Keratinocyte (primary cell): ENCODE data around the gene EFTUD2. TPM values are rescaled to one million over a fixed set of nuclear protein-coding genes. Genes with fewer than 3 reads are reported as not detected.

Experiments used
- DNase-seq: peaks from one replicate; pipeline ENCODE4 v3.0.0-alpha.2; 2011; ENCODE audit warnings: low read depth, missing footprints, low spot score
- FAIRE-seq: peaks from 2 replicates; lab custom pipeline; 2011; peaks lifted over from hg19 to GRCh38; lab: Jason Lieb, UNC
- H2AFZ ChIP-seq: 2 replicates; pipeline ENCODE4 v1.6.0; 2012; ENCODE audit warnings: low read length, control low read depth, inconsistent platforms; ENCODE audit not compliant: control insufficient read depth
- H3K27ac ChIP-seq: 2 replicates; pipeline ENCODE4 v1.5.1; 2011; ENCODE audit warnings: low read length; ENCODE audit not compliant: control insufficient read depth, insufficient read depth
- H3K27me3 ChIP-seq: 3 replicates; pipeline ENCODE4 v1.6.0; 2011; ENCODE audit warnings: low read length; ENCODE audit not compliant: control insufficient read depth, insufficient read depth; ENCODE audit errors: extremely low read depth
- H3K36me3 ChIP-seq, 2 experiments: 2 replicates in 1 of 2; 3 replicates in 1 of 2; pipeline ENCODE4 v1.5.1; 2011; ENCODE audit warnings: low read length in 2 of 2, mild to moderate bottlenecking in 1 of 2; ENCODE audit not compliant: control insufficient read depth in 2 of 2, insufficient read depth in 2 of 2; ENCODE audit errors: extremely low read depth in 1 of 2
- H3K4me1 ChIP-seq: 3 replicates; pipeline ENCODE4 v1.5.1; 2011; ENCODE audit warnings: low read length; ENCODE audit not compliant: control insufficient read depth, insufficient read depth; ENCODE audit errors: extremely low read depth
- H3K4me2 ChIP-seq: 3 replicates; pipeline ENCODE4 v1.6.0; 2011; ENCODE audit warnings: low read depth, low read length; ENCODE audit not compliant: control insufficient read depth, insufficient read depth; ENCODE audit errors: extremely low read depth
- H3K4me3 ChIP-seq, 3 experiments: fragments of 200-600 bp in 1 of 3; sonication (generic) in 1 of 3; 2 replicates in 2 of 3; 3 replicates in 1 of 3; pipeline ENCODE4 v1.5.1; 2011 to 2016; ENCODE audit warnings: low read length in 3 of 3, mild to moderate bottlenecking in 3 of 3, control low read depth in 2 of 3, inconsistent platforms in 1 of 3, low read depth in 1 of 3, mixed read lengths in 1 of 3, mixed run types in 1 of 3, moderate library complexity in 1 of 3; ENCODE audit not compliant: control insufficient read depth in 2 of 3, insufficient read depth in 2 of 3; ENCODE audit errors: extremely low read depth in 1 of 3
- H3K79me2 ChIP-seq: 2 replicates; pipeline ENCODE4 v1.6.0; 2012; ENCODE audit warnings: low read length; ENCODE audit not compliant: control insufficient read depth, insufficient read depth
- H3K9ac ChIP-seq: 3 replicates; pipeline ENCODE4 v1.6.0; 2011; ENCODE audit warnings: low read length; ENCODE audit not compliant: control insufficient read depth, insufficient read depth; ENCODE audit errors: extremely low read depth
- H3K9me1 ChIP-seq: 3 replicates; pipeline ENCODE4 v1.6.0; 2011; ENCODE audit warnings: low read length; ENCODE audit not compliant: control insufficient read depth, insufficient read depth; ENCODE audit errors: extremely low read depth
- H3K9me3 ChIP-seq: 2 replicates; pipeline ENCODE4 v1.5.1; 2012; ENCODE audit warnings: low read depth, low read length; ENCODE audit not compliant: control insufficient read depth
- H4K20me1 ChIP-seq: 3 replicates; pipeline ENCODE4 v1.6.0; 2011; ENCODE audit warnings: low read length; ENCODE audit not compliant: control insufficient read depth, insufficient read depth; ENCODE audit errors: extremely low read depth
- CTCF ChIP-seq, 3 experiments: IDR thresholded peaks in 1 of 3; conservative IDR thresholded peaks in 1 of 3; optimal IDR thresholded peaks in 1 of 3; 2 replicates in 2 of 3; 3 replicates in 1 of 3; pipeline versions ENCODE3 to v1.5.1; 2011; ENCODE audit warnings: low read length in 3 of 3, mild to moderate bottlenecking in 3 of 3, moderate library complexity in 2 of 3, control low read depth in 1 of 3, inconsistent platforms in 1 of 3; ENCODE audit not compliant: insufficient read depth in 2 of 3; ENCODE audit errors: extremely low read depth in 1 of 3
- EZH2 ChIP-seq: IDR thresholded peaks from one replicate; pipeline ENCODE4 v1.6.1; 2012; ENCODE audit warnings: inconsistent platforms, mild to moderate bottlenecking, low read length, moderate library complexity
- dilution Hi-C: fragments of 300-500 bp; cut with MboI; formaldehyde crosslinking; loops from one replicate; pipeline ENCODE4 v1.7.0; 2020; ENCODE audit warnings: low sequenced_read_pairs; ENCODE audit not compliant: extremely low pct_ligation_motif_present
- polyA plus RNA-seq, 5 experiments: library from polyadenylated mRNA; depleted of rRNA in 3 of 5; stranded (reverse) in 3 of 5; stranded (forward) in 1 of 5; unstranded in 1 of 5; fragments of >200 nt; gene quantifications; 1 replicate in 1 of 5; 2 replicates in 3 of 5; 3 replicates in 1 of 5; pipeline versions ENCODE4 v1.2.1 to v1.2.3, GENCODE V29; 2011 to 2012; ENCODE audit warnings: missing spikeins in 2 of 5, low read depth in 1 of 5, low replicate concordance in 1 of 5

EFTUD2 gene
- polyA plus RNA-seq, 1 donor (not counting 4 experiments of a cell fraction or from before 2014, with no cell fraction given): 160 TPM

GRCh38 chr17:44872131-44872768 lies 27.0 kb downstream of the EFTUD2 start:
- no peaks in the 10 kb centered on the region for H4K20me1 ChIP-seq
- dilution Hi-C loops: no loop called here
- TF ChIP-seq EZH2 (no peak), CTCF (optimal IDR thresholded peaks at IDR 0.05 in 1 of 3, IDR thresholded peaks at IDR 0.05 in 1 of 3, conservative IDR thresholded peaks at IDR 0.05 in 1 of 3; ENCODE audit: extremely low read depth in 1 of 3, insufficient read depth in 2 of 3, low read length in 3 of 3) (no peak)

DNA sequence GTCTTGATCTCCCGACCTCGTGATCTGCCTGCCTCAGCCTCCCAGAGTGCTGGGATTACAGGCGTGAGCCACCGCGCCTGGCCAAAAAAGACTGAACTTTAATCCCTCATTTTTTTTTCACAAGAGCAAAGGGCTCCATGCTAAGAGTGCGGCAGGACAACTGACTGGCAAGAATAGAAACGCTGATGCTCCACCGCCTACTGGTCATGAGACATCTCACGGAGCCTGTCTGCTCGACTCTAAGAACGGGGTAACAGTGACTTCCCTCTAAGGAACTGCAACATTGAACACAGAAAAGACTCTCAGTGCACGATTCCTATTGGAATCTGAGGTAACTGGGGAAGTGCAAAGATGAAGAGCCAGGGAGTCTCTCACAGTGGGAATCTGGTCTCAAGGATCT lies 27.7 kb downstream of the EFTUD2 start:
- dilution Hi-C loops: no loop called here
- TF ChIP-seq EZH2 (no peak), CTCF (optimal IDR thresholded peaks at IDR 0.05 in 1 of 3, IDR thresholded peaks at IDR 0.05 in 1 of 3, conservative IDR thresholded peaks at IDR 0.05 in 1 of 3; ENCODE audit: extremely low read depth in 1 of 3, insufficient read depth in 2 of 3, low read length in 3 of 3) (no peak)
- H3K27ac ChIP-seq: no peak overlapping the region
- no peaks in the 10 kb centered on the region for H3K9me3 ChIP-seq
- no peaks in the 10 kb centered on the region for H3K9me1 ChIP-seq
- H4K20me1 ChIP-seq: no peaks in the 10 kb centered on the region
- no peak overlapping the region for H2AFZ ChIP-seq
- no peak overlapping the region for H3K4me3 ChIP-seq
- DNase-seq (no peak), FAIRE-seq (no peak)
- H3K4me2 ChIP-seq: no peak overlapping the region
- no peaks in the 10 kb centered on the region for H3K4me1 ChIP-seq
- H3K27me3 ChIP-seq: no peaks in the 10 kb centered on the region
- no peak overlapping the region for H3K9ac ChIP-seq
- H3K36me3 ChIP-seq: peaks cover 32 to 54% of the 10 kb centered on the region in 2 experiments
- H3K79me2 ChIP-seq: no peaks in the 10 kb centered on the region

More at GRCh38 chr17:44872131-44872768, 27.0 kb downstream of the EFTUD2 start:
- no peak overlapping the region for H3K9ac ChIP-seq
- no peaks in the 10 kb centered on the region for H3K4me1 ChIP-seq
- H3K36me3 ChIP-seq: peaks cover 32 to 54% of the 10 kb centered on the region in 2 experiments
- H3K27me3 ChIP-seq: no peaks in the 10 kb centered on the region
- no peak overlapping the region for H2AFZ ChIP-seq
- no peak overlapping the region for H3K4me3 ChIP-seq
- H3K9me1 ChIP-seq: no peaks in the 10 kb centered on the region
- no peak overlapping the region for H3K27ac ChIP-seq
- no peak for FAIRE-seq
- no peaks in the 10 kb centered on the region for H3K79me2 ChIP-seq
- DNase-seq: no peak
- H3K4me2 ChIP-seq: no peak overlapping the region
- no peaks in the 10 kb centered on the region for H3K9me3 ChIP-seq
